ENCODE data around the gene SUPT4H1. TPM values are rescaled to one million over a fixed set of nuclear protein-coding genes. Genes with fewer than 3 reads are reported as not detected.

Gene SUPT4H1
- total RNA-seq, 1 experiment from 2014 or later: 109 TPM

DNA sequence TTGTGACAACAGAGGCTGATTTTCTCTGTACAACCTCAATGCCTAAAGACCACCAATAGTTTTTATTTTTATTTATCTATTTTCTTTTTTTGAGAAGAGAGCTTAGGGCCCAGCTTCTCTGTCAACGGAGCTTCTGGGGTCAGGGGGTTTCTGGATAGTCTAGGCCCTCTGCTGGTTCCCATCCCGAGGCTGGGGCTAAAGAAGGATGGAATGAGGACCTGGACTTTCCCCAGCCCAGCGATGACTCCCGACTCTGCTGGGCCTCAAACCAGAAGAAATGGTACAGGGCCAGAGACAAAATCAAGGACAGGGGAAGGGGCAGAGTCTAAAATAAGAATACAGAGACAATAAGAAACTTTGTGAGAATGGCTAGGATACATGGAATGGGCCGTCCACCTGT, 17.7 kb downstream of the SUPT4H1 start:
- Histone ChIP-seq H2BK120ac (ENCODE audit: low read depth, low read length, poor library complexity, severe bottlenecking) (no peak overlapping the region), H4K91ac (ENCODE audit: insufficient read length, low read depth, low read length) (no peak overlapping the region), H3K79me2 (ENCODE audit: insufficient read depth, low read length) (no peaks in the 10 kb centered on the region), H2AFZ (ENCODE audit: low read length) (no peak overlapping the region), H2AK5ac (ENCODE audit: insufficient read length, low read length) (no peak overlapping the region), H3K27ac (ENCODE audit: insufficient read length, low read depth, low read length) (no peak overlapping the region), H3T11ph (ENCODE audit: low read length) (no peak overlapping the region), H3K4me1 (ENCODE audit: insufficient read depth, low read length) (peaks cover 8% of the 10 kb centered on the region; the same call in 1 of the 2 replicates), H4K20me1 (ENCODE audit: control insufficient read depth, insufficient read depth, insufficient read length) (no peaks in the 10 kb centered on the region), H3K27me3 (ENCODE audit: insufficient read depth, low read length) (no peaks in the 10 kb centered on the region), H3K4me2 (ENCODE audit: insufficient read depth, insufficient read length, low read length) (no peak overlapping the region), H3K9me3 (ENCODE audit: control insufficient read depth, low read depth, low read length) (no peaks in the 10 kb centered on the region), H3K56ac (ENCODE audit: insufficient read length, low read depth, low read length) (no peak overlapping the region), H3K79me1 (ENCODE audit: insufficient read depth, low read depth, low read length, poor library complexity, severe bottlenecking) (no peaks in the 10 kb centered on the region), H4K5ac (ENCODE audit: insufficient read length, low read depth, low read length) (no peak overlapping the region), H3K4ac (ENCODE audit: low read depth, low read length) (no peak overlapping the region), H2BK15ac (ENCODE audit: low read depth, low read length) (no peak overlapping the region), H2BK5ac (ENCODE audit: insufficient read length, low read length) (no peak overlapping the region), H3K9ac (ENCODE audit: extremely low read depth, insufficient read length, low read length) (no peak overlapping the region), H3K23me2 (ENCODE audit: insufficient read length, low read depth, low read length, poor library complexity, severe bottlenecking) (no peaks in the 10 kb centered on the region), H4K8ac (replicated peaks; ENCODE audit: insufficient read length, low read depth, low read length) (no peak overlapping the region), H2BK20ac (ENCODE audit: low read depth, low read length, poor library complexity, severe bottlenecking) (no peak overlapping the region), H3K18ac (ENCODE audit: insufficient read length, low read depth, low read length) (no peak overlapping the region), H3K23ac (ENCODE audit: insufficient read length, low read depth, low read length) (no peak overlapping the region), H2BK12ac (ENCODE audit: insufficient read length, low read depth, low read length) (no peak overlapping the region), H3K14ac (ENCODE audit: insufficient read depth, low read length) (no peak overlapping the region)
- no peak for DNase-seq
- Mint-ChIP-seq H3K27me3 (ENCODE audit: low read depth) (peaks cover 5% of the 10 kb centered on the region), H3K4me3 (no peak overlapping the region; a peak in 1 of 5 replicates), H3K36me3 (ENCODE audit: insufficient read depth in 1 of 3, low read depth in 3 of 3) (no peaks in the 10 kb centered on the region), H3K27ac (no peak overlapping the region), H3K4me1 (peaks cover 45 to 59% of the 10 kb centered on the region in 2 experiments), H3K9me3 (no peaks in the 10 kb centered on the region)
- TF ChIP-seq, protein P1, sequence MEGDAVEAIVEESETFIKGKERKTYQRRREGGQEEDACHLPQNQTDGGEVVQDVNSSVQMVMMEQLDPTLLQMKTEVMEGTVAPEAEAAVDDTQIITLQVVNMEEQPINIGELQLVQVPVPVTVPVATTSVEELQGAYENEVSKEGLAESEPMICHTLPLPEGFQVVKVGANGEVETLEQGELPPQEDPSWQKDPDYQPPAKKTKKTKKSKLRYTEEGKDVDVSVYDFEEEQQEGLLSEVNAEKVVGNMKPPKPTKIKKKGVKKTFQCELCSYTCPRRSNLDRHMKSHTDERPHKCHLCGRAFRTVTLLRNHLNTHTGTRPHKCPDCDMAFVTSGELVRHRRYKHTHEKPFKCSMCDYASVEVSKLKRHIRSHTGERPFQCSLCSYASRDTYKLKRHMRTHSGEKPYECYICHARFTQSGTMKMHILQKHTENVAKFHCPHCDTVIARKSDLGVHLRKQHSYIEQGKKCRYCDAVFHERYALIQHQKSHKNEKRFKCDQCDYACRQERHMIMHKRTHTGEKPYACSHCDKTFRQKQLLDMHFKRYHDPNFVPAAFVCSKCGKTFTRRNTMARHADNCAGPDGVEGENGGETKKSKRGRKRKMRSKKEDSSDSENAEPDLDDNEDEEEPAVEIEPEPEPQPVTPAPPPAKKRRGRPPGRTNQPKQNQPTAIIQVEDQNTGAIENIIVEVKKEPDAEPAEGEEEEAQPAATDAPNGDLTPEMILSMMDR (conservative IDR thresholded peaks at IDR 0.05): no peak
- no CpG with 5 or more reads among the region's 5 CpGs for WGBS (ENCODE audit: extremely low coverage, insufficient read length, low lambda C conversion rate)

Data from H9 (cell line).